ENCODE measurements around the gene SPRED1. TPM values are rescaled to one million over a fixed set of nuclear protein-coding genes. Genes with fewer than 3 reads are reported as not detected.
A peak's percentile ranks its signal among the peaks of the same experiment; 100 is the strongest.
"Not testable (repeated sequence)": the region's sequence is repeated elsewhere in the genome, so short reads cannot be mapped to it uniquely, and the experiment has no call there.

The SPRED1 gene
- polyA plus RNA-seq, 10 donors: 28.0 to 56.5 (median 31.4) TPM

DNA sequence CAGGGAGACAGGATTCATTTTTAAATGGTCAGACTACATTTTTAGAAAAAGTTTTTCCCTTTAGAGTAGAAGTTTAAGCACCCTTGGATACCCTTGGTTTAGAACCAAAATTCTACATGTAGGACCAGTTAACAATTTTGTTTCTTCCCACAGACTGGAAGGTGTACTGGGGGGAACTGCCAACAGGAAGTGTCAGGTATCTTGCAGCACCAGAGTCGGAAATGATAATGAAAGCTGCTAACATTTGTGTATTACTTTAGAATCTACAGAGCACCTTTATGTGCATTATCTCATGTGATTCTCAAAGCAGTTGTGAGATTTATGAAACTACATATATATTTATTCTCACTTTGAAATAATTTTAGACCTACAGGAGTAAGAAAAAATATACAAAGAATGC, 21.5 kb downstream of the SPRED1 start:
- DNase-seq: no peak

DNA sequence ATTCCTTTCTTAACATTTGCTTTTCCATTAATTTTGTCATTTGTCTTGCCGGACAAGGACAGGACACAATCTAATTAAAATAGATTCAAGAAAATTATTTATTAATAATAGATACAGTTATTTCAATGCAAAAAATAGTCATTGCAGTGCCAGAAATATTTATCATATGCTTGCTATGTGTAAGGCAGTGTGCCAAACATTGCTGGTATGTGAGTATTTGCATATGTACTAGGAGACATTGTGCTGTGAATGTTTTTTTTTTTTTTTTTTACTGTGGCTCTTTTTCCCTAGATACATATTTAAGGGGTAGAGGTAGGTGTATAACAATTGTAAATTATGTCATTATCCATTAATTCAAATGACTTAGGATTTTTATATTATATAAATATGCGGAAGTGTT, 23.3 kb downstream of the SPRED1 start:
- peak in 2 of 3 donors; percentile 52 to 67 for DNase-seq

GRCh38 chr15:38277281-38277680, 24.6 kb downstream of the SPRED1 start:
- not testable (repeated sequence) for DNase-seq

- DNase-seq: no peak
Measured at GRCh38 chr15:38281031-38281430, 28.4 kb downstream of the SPRED1 start.

GRCh38 chr15:38283010-38283409, 30.4 kb downstream of the SPRED1 start:
- DNase-seq: no peak

GRCh38 chr15:38285456-38285855, 32.8 kb downstream of the SPRED1 start:
- DNase-seq: peak in 2 of 3 donors; percentile 36 to 56

- DNase-seq: no peak
Measured at GRCh38 chr15:38294126-38294525, 41.5 kb downstream of the SPRED1 start.

GRCh38 chr15:38297623-38298388, 45.2 kb downstream of the SPRED1 start:
- no peak for DNase-seq

GRCh38 chr15:38299216-38299615, 46.6 kb downstream of the SPRED1 start:
- no peak for DNase-seq

- peak in 1 of 3 donors; percentile 27 for DNase-seq
Measured at GRCh38 chr15:38300395-38300794, 47.8 kb downstream of the SPRED1 start.

- peak in 2 of 3 donors; percentile 55 to 64 for DNase-seq
Measured at GRCh38 chr15:38304481-38304880, 51.8 kb downstream of the SPRED1 start.

DNA sequence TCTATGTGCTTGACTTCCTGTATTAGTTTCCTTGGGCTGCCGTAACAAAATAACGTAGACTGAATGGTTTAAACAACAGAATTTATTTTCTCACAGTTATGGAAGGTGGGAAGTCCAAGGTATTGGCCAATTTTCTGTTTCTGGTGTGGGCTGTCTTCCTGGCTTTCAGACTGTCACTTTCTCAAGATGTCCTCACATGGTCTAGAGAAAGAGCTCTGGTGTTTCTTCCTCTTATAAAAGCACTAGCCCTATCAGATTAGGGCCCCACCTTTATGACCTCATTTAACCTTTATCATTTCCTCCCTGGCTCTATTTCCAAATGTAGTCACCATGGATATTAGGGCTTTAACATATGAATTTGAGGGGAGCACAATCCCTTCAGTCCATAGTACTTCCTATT, 54.6 kb downstream of the SPRED1 start:
- no peak for DNase-seq

- no peak for DNase-seq
Measured at GRCh38 chr15:38307861-38308641, 55.4 kb downstream of the SPRED1 start.

GRCh38 chr15:38308797-38309196, 56.2 kb downstream of the SPRED1 start:
- no peak for DNase-seq

DNA sequence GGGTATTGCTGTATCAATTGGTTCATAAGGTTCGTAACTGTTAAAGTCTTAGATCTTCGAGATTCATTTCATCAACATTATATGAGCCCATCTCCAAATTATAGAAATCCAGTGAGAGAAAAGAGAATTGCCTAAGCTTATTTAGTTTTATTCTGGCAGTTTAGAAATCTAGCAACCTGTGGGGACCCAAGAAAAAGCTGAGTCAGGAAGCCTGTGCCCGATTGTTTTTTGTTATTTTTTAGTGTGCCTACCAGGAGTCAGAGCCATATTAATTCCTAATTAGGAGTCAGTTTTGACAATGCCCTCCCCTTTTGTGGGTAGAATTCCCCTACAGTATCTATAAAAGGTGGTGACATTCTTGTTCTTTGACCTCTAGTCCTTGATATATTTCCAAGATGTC, 59.6 kb downstream of the SPRED1 start:
- no peak for DNase-seq

GRCh38 chr15:38316311-38316710, 63.7 kb downstream of the SPRED1 start:
- no peak for DNase-seq

GRCh38 chr15:38320181-38320580, 67.5 kb downstream of the SPRED1 start:
- no peak for DNase-seq

- DNase-seq: no peak
Measured at GRCh38 chr15:38320866-38321265, 68.2 kb downstream of the SPRED1 start.

DNA sequence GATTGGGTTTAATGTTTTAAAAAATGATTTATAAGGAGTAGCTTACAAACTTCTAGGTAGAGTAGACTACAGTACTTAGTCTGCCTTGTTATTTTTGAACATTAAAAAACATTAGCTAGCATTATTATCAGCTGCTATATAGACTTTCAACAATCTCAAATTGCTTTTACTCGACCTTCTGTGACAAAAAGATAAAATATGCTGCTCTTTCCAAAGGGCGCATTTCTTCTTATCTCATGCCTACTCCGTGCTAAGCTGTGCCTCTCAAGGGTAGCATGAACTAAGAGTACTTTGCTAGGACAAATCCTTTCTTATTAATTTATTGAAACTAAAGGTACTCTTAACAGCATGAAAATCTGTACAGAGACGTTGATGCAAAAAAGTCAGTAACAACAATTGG, 71.3 kb downstream of the SPRED1 start:
- DNase-seq: no peak

GRCh38 chr15:38324939-38325647, 72.5 kb downstream of the SPRED1 start:
- DNase-seq: no peak

GRCh38 chr15:38325648-38325990, 73.0 kb downstream of the SPRED1 start:
- DNase-seq: no peak

DNA sequence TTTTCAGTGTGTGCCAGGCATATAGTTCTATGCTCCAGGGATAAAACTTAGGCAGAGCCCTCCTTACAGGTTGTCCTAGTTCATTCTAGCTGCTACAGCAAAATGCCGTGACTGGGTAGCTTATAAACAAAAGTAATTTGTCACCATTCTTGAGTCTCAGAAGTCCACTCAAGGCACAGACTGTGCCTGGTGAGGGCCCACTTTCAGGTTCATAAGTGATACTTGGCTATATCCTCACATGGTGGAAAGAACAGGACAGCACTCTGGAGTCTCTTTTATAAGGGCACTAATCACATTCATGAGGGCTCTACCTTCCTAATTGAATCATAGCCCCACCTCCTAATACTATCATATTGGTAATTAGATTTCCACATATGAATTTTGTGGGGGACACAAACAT, 80.1 kb downstream of the SPRED1 start:
- no peak for DNase-seq

DNA sequence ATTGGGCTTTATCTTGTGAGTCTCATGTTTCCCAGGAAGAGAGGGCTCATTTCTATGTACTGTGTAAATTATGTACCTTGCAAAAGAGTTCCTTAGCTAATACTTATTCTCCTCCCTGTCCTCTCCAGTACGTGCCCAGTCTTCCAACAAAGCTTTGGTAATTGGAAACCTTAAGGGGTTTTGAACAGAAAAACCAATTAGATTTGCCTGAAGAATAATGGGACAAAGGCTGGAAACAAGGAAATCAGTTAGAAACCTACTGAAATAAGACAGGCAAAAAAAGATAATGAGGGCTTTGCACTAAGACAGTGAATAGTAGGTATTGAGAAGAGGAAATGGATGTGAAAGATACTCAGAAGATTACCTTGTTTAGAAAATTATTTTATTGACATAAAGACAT, 82.5 kb downstream of the SPRED1 start:
- no peak for DNase-seq

Measured in muscle of back (tissue), 11 donors.